Lower leg skin (tissue), 4 donors: ENCODE data around the gene CPAMD8. TPM values are rescaled to one million over a fixed set of nuclear protein-coding genes. Genes with fewer than 3 reads are reported as not detected.
A peak's percentile ranks its signal among the peaks of the same experiment; 100 is the strongest.
"Not testable (repeated sequence)": the region's sequence is repeated elsewhere in the genome, so short reads cannot be mapped to it uniquely, and the experiment has no call there.

Experiments used
- DNase-seq, 2 donors: peaks; one replicate each; pipeline ENCODE4 v3.0.0-alpha.2; 2019; ENCODE audit warnings: low spot score in 2 of 2
- H3K4me3 ChIP-seq: fragments of 200-600 bp; sonication (generic); 2 replicates; pipeline ENCODE4 v1.5.1; 2017; ENCODE audit warnings: mild to moderate bottlenecking, low read depth; ENCODE audit not compliant: poor library complexity, severe bottlenecking
- CTCF ChIP-seq, 3 donors: fragments of 450-650 bp; IDR thresholded peaks; one replicate each; pipeline ENCODE4 v1.5.1; 2016; ENCODE audit warnings: antibody characterized with exemption in 3 of 3, mild to moderate bottlenecking in 3 of 3, moderate library complexity in 2 of 3
- POLR2A ChIP-seq, 2 donors: fragments of 450-650 bp; IDR thresholded peaks; one replicate each; pipeline ENCODE4 v1.6.1; 2016 to 2017; ENCODE audit warnings: antibody characterized with exemption in 2 of 2, mild to moderate bottlenecking in 1 of 2, moderate library complexity in 1 of 2
- WGBS, 2 donors: methylation state at CpG; one replicate each; pipeline ENCODE4 v1.1.5; 2018; 5-methylcytosine and 5-hydroxymethylcytosine counted together
- intact Hi-C: fragments of 100-400 bp; cut with DNase I; formaldehyde crosslinking; loops from one replicate; pipeline ENCODE4 v1.15.0; 2023; ENCODE audit warnings: low total_unique reads
- total RNA-seq, 4 donors: library from RNA; depleted of rRNA; stranded (reverse); fragments of >200 nt; gene quantifications; one replicate each; pipeline ENCODE4 v1.1.0, GENCODE V29; 2016

Gene CPAMD8
- total RNA-seq, 4 donors from 2014 or later: 8.1 to 14.0 (median 13.0) TPM

GRCh38 chr19:16976446-16976845 is 50.2 kb downstream of the CPAMD8 start:
- WGBS, 2 donors: 88 to 90% methylated on average over 5 of the region's 5 CpGs
- no peak overlapping the region for H3K4me3 ChIP-seq
- DNase-seq: peak in 1 of 2 donors; percentile 70
- intact Hi-C loops: no loop called here
- TF ChIP-seq POLR2A (IDR thresholded peaks at IDR 0.05) (no peak), CTCF (IDR thresholded peaks at IDR 0.05) (no peak)

GRCh38 chr19:16970821-16971220 is 55.8 kb downstream of the CPAMD8 start:
- WGBS, 2 donors: 82 to 83% methylated on average over 8 of the region's 8 CpGs
- intact Hi-C loops: no loop called here

GRCh38 chr19:16969135-16969534 is 57.5 kb downstream of the CPAMD8 start:
- DNase-seq: peak in 1 of 2 donors; percentile 39
- 95 to 100% methylated on average over 1 of the region's 1 CpG for WGBS, 2 donors
- no peak overlapping the region for H3K4me3 ChIP-seq
- TF ChIP-seq POLR2A (IDR thresholded peaks at IDR 0.05) (no peak), CTCF (IDR thresholded peaks at IDR 0.05) (no peak)
- intact Hi-C loops: no loop called here

More at GRCh38 chr19:16970821-16971220, 55.8 kb downstream of the CPAMD8 start:
- TF ChIP-seq CTCF (IDR thresholded peaks at IDR 0.05): no peak
- TF ChIP-seq POLR2A (IDR thresholded peaks at IDR 0.05): no peak
- no peak for DNase-seq
- no peak overlapping the region for H3K4me3 ChIP-seq

GRCh38 chr19:16960996-16961822 is 65.4 kb downstream of the CPAMD8 start:
- H3K4me3 ChIP-seq, intact Hi-C loops: not testable (repeated sequence)
- peak in 1 of 2 donors; percentile 77 for DNase-seq
- WGBS, 2 donors: 63 to 64% methylated on average over 20 of the region's 20 CpGs

GRCh38 chr19:16958277-16958676 is 68.3 kb downstream of the CPAMD8 start:
- intact Hi-C loops, DNase-seq, H3K4me3 ChIP-seq: not testable (repeated sequence)

GRCh38 chr19:16957855-16958254 is 68.8 kb downstream of the CPAMD8 start:
- H3K4me3 ChIP-seq: no peak overlapping the region
- TF ChIP-seq CTCF (IDR thresholded peaks at IDR 0.05) (no peak), POLR2A (IDR thresholded peaks at IDR 0.05) (no peak)
- 49 to 57% methylated on average over 4 of the region's 4 CpGs for WGBS, 2 donors
- no peak for DNase-seq
- intact Hi-C loops: no loop called here
